Measurements from ENCODE around the gene SPACA9. TPM values are rescaled to one million over a fixed set of nuclear protein-coding genes. Genes with fewer than 3 reads are reported as not detected.

The SPACA9 gene
- total RNA-seq, 1 donor from 2014 or later: 5.4 TPM

Other genes with a start within 250 kb of the SPACA9 start
- 25.8 TPM for gene DDX31, start 208.9 kb upstream of the SPACA9 start, total RNA-seq
- 16.5 TPM for gene GTF3C4, start 208.4 kb upstream of the SPACA9 start, total RNA-seq
- 1.7 TPM for gene AK8, start 614 bp upstream of the SPACA9 start, total RNA-seq
- 72.8 TPM for gene TSC1, start 65.7 kb downstream of the SPACA9 start, total RNA-seq
- gene GFI1B, start 99.8 kb downstream of the SPACA9 start, total RNA-seq: not detected
- gene GTF3C5, start 152.1 kb downstream of the SPACA9 start, total RNA-seq: 60.7 TPM
- 3.0 TPM for gene CEL, start 183.1 kb downstream of the SPACA9 start, total RNA-seq
- 57.9 TPM for gene RALGDS, start 242.3 kb downstream of the SPACA9 start, total RNA-seq

Data from ureter (tissue), 1 donor.